Activated naive CD4-positive, alpha-beta T cell (primary cell): Measurements from ENCODE around the gene CD74.
"Not testable (repeated sequence)": the region's sequence is repeated elsewhere in the genome, so short reads cannot be mapped to it uniquely, and the experiment has no call there.

Experiments used
- DNase-seq, 4 experiments: peaks; one replicate each; lab custom pipeline; 2025; lab: John Stamatoyannopoulos, UW

The CD74 gene

DNA sequence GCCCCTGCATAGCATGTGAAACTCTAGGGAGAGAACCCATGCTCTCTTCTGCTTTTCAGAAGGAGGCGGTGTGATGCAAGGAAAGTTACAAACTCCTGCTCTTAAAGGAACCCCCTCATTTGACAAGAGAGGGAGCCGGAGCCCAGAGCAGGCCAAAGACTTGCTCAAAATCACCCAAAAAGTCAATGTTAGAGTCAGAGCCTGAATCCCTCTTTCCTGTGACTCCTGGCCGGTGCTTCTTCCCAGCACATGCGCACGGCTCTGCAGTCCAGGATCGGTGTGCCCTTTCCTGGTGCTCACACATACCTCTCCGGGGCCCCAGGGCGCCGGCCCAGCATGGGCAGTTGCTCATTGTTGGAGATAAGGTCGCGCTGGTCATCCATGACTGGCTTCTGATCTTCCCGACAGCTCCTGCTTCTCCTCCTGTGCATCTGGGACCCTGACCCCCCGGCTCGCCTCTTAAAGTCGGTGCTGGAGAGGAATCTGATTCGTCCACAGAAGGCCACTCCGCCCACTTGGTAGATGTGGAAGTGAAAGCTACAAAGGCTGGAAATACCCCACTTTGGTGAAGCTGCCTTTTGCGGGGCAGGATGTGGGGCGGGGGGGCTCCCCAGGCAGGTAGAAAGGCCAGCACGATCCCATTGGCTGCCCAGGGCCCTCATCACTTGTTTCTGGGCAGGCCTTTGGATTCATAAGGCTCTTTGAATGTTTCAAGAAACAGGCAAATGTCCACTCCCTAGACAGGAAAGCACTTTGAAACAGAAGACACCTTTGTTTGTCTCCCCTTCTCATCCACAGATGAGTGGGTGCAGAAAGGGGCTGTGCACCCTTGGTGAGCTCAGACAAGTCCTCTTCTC, at the start of gene CD74:
CD74 (minus strand) TSS at position 592 of the 857 bp plus-strand sequence; CDS start at position 431, 161 bp downstream.
- DNase-seq, result peak; percentile 60 to 85 (median 71)

DNA sequence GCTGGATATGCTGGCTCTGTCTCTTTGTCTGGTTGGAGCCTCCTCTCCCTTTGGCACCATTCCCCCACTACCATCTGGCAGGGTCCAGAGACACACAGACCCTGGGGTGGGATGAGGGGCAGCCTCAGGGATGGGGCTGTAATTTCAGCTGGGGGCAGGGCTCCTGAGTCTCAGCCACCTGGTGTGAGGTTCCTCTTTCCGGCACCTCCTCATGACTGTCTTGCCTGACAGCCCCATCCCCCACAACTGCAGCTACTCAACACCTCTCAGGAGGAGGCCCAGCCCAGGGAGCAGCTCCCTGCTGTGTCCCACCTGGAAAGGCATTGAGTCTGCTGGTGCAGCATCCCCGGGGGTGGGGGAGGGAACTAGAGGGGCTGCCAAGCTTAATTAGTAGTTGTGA, 48.5 kb upstream of the CD74 start:
- peak in 1 of 4 experiments; percentile 5 for DNase-seq

DNA sequence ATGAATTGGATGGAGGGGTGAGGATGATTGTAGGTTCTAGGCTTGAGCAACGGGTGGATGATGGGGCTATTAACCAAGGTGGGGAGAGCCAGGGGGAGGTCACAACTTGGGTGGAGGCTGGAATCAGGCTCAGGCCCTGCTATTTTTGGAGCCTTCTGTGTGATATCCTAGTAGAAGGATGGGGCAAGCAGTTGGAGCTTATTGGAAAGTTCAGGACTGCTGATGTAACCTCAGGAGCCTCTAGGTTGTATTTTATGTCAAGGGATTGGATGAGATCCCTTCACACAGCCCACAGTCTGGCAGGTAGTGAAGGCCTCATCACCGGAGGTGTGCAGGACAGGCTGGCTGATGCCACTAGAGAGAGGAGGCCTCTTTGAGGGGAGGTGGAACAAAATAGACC, 48.1 kb upstream of the CD74 start:
- DNase-seq, result no peak

GRCh38 chr5:150458802-150459557, 46.3 kb upstream of the CD74 start:
- peak; percentile 87 to 94 (median 88) for DNase-seq

- DNase-seq, result no peak
Measured at GRCh38 chr5:150457562-150458240, 45.0 kb upstream of the CD74 start.

- no peak for DNase-seq
Measured at GRCh38 chr5:150457121-150457520, 44.4 kb upstream of the CD74 start.

DNA sequence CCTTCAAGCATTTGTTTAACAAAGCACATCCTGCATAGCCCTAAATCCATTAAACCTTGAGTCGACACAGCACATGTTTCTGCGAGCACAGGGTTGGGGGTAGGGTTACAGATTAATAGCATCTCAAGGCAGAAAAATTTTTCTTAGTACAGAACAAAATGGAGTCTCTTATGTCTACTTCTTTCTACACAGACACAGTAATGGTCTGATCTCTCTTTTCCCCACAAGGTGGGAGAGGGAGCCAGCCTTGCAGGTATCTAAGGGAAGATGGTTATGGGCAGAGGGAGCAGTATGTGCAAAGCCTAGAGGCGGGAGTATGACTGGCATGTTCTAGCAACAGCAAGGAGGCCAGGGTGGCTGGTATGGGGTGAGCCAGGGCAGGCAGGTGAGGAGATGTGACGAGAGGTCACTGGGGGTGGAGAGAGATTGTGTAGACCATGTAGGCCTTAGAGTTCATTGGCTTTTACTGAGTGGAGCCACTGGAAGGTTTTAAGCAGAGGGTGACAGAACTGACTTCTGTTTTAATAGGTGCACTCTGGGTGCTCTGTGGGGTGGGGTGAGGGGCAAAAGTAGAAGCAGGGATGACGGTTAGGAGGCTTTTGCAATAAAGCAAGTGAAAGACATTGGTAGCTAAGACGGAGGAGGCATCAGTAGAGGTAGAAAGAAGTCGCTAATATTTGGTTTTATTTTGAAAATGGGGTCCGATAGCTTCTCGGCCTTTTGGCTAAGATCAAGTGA, 42.0 kb upstream of the CD74 start:
- no peak for DNase-seq

DNA sequence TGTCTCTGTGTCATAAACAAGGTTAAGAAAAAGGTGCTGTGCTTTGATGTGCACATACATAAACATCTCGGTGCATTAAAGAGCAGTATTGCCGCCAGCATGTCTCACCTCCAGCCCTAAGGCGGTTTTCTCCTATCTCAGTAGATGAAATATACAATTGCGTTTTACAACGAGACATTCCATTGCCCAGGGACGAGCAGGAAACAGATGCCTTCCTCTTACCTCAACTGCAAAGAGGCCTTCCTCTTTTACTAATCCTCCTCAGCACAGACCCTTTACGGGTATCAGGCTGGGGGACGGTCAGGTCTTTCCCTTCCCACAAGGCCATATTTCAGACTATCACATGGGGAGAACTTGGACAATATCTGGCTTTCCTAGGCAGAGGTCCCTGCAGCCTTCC, 41.3 kb upstream of the CD74 start:
- DNase-seq, result not testable (repeated sequence)

DNA sequence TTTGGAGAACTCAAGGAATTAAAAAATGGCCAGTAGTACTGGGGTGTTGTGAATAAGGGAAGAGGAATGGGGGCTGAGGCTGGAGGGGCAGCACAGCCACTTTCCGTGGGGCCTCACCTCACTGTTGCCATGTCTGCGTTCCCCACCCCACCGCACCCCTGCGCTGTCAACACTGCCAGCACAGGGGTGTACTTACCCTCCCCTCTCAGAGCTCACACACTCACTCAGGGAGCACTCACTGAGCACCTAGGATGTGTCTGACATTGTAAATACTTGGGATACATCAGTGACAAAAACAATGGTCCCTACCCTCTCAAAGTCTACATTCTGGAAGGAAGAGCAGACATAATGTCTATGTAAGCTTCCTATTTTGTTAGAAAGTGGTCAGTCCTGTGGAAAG, 40.2 kb upstream of the CD74 start:
- DNase-seq, result no peak

- DNase-seq, result no peak
Measured at GRCh38 chr5:150451594-150451993, 38.9 kb upstream of the CD74 start.

DNA sequence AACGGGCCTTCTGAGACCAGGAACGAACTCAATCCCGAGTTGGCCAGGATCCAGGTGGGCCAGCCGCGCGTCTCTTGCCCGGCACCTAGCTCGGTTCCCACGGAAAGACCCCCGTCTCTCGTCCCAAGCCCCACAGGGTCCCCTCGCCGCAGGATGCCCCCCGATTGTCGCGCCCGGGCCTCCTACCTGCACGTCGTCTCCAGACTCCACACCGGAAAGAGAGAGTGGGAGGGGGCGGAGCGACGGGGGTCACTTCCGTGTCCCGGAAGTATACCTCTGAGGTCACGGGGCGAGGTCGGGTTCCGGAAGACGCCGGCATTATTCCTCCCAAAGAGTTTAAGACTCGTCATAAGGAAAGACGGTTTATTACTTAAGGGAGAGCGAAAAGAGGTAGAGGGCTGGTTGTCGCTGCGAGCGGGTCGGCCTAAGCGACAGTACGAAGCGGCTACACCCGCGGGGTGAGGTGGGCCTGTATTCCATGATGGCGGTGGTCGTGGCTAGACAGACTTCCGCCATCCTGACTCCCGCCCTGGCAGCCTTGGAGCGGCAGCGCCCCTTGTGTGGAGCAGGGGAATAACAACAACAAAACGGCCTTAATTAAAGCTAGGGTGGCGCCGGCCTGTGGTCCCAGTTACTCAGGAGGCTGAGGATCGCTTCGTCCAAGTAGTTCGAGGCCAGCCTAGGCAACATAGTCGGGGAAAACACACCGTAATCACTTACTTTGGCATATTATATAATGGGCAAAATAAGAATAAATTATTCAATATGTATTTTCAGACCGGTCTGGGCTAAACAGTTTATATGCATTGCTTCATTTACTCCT, 37.0 kb upstream of the CD74 start, which contains the start of gene RPS14:
RPS14 (minus strand) TSS at position 223 of the 823 bp plus-strand sequence. CDS start 2,006 bp downstream, outside the sequence.
- DNase-seq, result peak; percentile 83 to 91 (median 90)

DNA sequence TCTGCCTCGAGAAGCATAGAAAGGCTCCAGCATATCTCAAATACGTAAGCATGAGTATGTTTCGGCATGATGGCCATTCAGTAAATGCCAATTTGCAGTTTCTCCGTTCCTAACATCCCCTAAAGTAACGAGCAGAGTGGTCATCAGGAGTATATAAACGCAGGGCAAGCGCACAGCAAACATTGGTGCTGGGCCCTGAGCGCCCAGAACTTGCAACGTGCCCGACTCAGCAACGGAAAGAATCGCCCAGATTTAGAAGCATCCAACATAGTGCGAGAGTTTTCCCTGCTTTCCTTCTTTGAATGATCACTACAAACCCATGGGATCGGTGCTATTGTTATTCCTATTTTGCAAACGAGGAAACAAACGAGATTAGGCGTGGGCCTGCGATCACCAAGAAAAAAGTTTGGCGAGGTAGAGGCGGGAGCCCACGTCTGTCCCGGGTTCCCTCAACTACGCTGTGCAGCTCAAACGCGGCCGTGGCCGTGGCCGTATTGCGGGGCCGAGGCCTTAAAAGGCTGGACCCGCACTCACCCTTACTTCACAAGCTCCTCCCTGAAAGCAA, 36.3 kb upstream of the CD74 start:
- no peak for DNase-seq

DNA sequence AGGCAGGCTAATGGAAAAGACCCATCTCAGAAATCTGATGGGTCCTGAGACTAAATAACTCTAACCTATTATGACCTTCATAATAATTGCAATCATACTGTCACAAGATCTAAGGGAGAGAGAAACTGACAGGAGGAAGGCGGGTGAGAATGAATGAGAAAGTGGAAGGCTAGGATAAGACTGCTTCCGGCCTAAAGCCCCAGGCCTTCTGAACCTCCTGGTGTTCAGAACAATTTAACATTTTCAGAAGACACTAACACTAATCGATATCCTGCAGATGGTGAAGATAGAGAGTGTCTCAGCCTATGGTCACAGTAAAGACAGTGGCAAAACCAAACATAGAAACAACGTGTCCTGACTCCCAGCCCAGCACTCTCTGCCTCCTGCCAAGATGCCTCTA, 35.6 kb upstream of the CD74 start:
- DNase-seq, result no peak

DNA sequence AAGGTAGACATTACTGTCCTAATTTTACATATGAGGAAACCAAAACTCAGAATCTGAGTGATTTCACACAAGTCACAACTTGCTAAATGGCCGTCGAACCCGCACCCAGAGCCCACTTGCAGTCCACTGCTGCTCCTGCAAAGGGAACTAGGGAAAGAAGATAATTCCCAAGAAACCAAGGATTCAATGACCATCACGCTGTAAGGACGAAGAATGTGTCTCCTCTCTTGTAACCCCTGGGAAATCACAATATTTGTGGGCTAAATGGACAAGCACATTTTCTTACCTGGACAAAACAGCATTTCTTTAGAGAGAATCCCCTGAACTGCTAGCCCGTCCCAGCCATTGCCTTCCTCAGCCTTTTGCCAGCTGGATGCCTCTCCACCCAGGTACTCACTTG, 34.5 kb upstream of the CD74 start:
- DNase-seq, result no peak

DNA sequence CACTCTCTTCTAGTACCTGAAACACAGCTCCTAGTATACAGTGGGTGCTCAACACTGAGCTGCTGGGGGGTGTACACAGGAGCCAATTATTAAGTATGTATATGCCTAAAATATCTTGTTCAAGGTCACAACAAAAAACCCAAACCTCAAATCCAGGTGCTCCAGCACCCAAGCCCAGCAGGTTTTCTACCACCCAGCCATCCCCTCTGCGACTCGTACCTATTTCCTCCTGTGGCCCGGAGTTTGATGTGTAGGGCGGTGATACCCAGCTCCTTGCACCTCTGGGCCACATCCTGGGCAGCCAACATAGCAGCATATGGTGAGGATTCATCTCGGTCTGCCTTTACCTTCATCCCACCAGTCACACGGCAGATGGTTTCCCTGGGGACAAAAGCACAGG, 33.9 kb upstream of the CD74 start:
- DNase-seq, result no peak

GRCh38 chr5:150446088-150446487, 33.4 kb upstream of the CD74 start:
- no peak for DNase-seq

GRCh38 chr5:150444770-150445169, 32.1 kb upstream of the CD74 start:
- no peak for DNase-seq

GRCh38 chr5:150443242-150444075, 30.7 kb upstream of the CD74 start:
- DNase-seq, result no peak

DNA sequence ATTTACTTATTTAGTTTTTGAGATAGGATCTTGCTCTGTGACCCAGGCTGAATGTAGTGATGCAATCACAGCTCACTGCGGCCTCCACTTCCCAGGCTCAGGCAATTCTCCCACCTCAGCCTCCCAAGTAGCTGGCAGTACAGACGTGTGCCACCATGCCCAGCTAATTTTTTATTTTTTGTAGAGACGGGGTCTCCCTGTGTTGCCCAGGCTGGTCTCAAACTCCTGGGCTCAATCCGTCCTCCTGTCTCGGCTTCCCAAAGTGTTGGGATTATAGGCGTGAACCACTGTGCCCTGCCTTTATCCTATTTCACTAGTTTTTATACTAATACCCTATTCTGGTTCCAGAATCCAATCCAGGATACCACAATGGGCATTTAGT, 30.0 kb upstream of the CD74 start:
- DNase-seq, result no peak
